GDM1 (cell line): ENCODE measurements around the gene MIB2.

Experiments used
- DNase-seq: peaks from one replicate; lab custom pipeline; 2025; lab: John Stamatoyannopoulos, UW

Gene MIB2

GRCh38 chr1:1614204-1614953, 921 bp upstream of the MIB2 start:
- no peak for DNase-seq

- no peak for DNase-seq
Observed at GRCh38 chr1:1614954-1615255, 395 bp upstream of the MIB2 start.

GRCh38 chr1:1616045-1616790, 918 bp downstream of the MIB2 start:
- DNase-seq = no peak

- DNase-seq = no peak
Observed at GRCh38 chr1:1616838-1617237, 1.5 kb downstream of the MIB2 start.

GRCh38 chr1:1617516-1617915, 2.2 kb downstream of the MIB2 start:
- DNase-seq = no peak

GRCh38 chr1:1617925-1618324, 2.6 kb downstream of the MIB2 start:
- DNase-seq = no peak

GRCh38 chr1:1618396-1619068, 3.2 kb downstream of the MIB2 start:
- DNase-seq = no peak

GRCh38 chr1:1619917-1620361, 4.6 kb downstream of the MIB2 start:
- no peak for DNase-seq

GRCh38 chr1:1620433-1621139, 5.3 kb downstream of the MIB2 start:
- DNase-seq = no peak

GRCh38 chr1:1621173-1622009, 6.1 kb downstream of the MIB2 start:
- no peak for DNase-seq

GRCh38 chr1:1622010-1622787, 6.9 kb downstream of the MIB2 start:
- DNase-seq = no peak

- DNase-seq = no peak
Observed at GRCh38 chr1:1622788-1623094, 7.4 kb downstream of the MIB2 start.

- DNase-seq = no peak
Observed at GRCh38 chr1:1623181-1623630, 7.9 kb downstream of the MIB2 start.

- DNase-seq = no peak
Observed at GRCh38 chr1:1623631-1624442, 8.5 kb downstream of the MIB2 start.

- no peak for DNase-seq
Observed at GRCh38 chr1:1624443-1625403, 9.4 kb downstream of the MIB2 start.

- no peak for DNase-seq
Observed at GRCh38 chr1:1625404-1625775, 10.1 kb downstream of the MIB2 start.

GRCh38 chr1:1625824-1626206, 10.5 kb downstream of the MIB2 start:
- DNase-seq = no peak

GRCh38 chr1:1626207-1627141, 11.2 kb downstream of the MIB2 start:
- DNase-seq = no peak
